OCI-LY3 (cell line): Measurements from ENCODE around the gene OR10H1.

Experiments used
- EZH2phosphoT487 ChIP-seq: fragments of 200-600 bp; shearing (Covaris generic); IDR thresholded peaks from 2 replicates; pipeline ENCODE4 v1.6.1; 2018; ENCODE audit warnings: antibody characterized with exemption, mixed run types, low read depth
- TF ChIP-seq, protein P1 (sequence below): fragments of 200-600, 300-600 bp; sonication (generic); IDR thresholded peaks from 2 replicates; pipeline ENCODE4 v1.5.1; 2014; ENCODE audit warnings: antibody characterized with exemption, low read length, low read depth

DNA sequence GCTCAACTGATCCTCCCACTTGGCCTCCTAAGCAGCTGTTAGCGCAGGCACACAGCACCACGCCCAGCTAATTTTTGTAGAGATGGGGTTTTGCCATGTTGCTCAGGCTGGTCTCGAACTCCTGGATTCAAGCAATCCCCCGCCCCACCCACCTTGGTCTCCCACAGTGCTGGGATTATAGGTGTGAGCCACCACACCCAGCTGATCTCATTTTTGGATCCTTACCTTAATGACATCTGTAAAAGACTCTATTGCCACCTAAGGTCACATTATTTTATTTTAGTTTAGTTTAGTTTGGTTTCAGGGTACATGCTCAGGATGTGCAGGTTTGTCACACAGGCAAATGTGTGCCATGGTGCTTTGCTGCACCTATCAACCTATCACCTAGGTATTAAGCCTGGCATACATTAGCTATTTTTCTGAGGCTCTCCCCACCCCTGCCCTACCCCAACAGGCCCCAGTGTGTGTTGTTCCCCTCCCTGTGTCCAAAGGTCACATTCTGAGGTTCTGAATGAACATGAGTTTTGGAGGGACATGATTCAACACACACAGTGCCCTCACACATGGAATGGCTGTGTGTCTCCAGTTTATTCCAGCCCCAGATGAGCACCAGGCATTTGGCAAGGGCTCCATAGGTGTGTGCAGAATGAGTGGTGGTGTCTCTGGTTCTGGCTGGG is 26.7 kb downstream of the OR10H1 start:
- TF ChIP-seq, protein P1, sequence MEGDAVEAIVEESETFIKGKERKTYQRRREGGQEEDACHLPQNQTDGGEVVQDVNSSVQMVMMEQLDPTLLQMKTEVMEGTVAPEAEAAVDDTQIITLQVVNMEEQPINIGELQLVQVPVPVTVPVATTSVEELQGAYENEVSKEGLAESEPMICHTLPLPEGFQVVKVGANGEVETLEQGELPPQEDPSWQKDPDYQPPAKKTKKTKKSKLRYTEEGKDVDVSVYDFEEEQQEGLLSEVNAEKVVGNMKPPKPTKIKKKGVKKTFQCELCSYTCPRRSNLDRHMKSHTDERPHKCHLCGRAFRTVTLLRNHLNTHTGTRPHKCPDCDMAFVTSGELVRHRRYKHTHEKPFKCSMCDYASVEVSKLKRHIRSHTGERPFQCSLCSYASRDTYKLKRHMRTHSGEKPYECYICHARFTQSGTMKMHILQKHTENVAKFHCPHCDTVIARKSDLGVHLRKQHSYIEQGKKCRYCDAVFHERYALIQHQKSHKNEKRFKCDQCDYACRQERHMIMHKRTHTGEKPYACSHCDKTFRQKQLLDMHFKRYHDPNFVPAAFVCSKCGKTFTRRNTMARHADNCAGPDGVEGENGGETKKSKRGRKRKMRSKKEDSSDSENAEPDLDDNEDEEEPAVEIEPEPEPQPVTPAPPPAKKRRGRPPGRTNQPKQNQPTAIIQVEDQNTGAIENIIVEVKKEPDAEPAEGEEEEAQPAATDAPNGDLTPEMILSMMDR, result no peak
- no peak for TF ChIP-seq EZH2phosphoT487
